HG02943 (cell line): ENCODE measurements around the gene DUSP9.
"Not testable (repeated sequence)": the region's sequence is repeated elsewhere in the genome, so short reads cannot be mapped to it uniquely, and the experiment has no call there.

Source experiments
- ATAC-seq: cut with Tn5 transposase; IDR thresholded peaks from one replicate; pipeline ENCODE4 v1.9.1; 2021; ENCODE audit warnings: mild to moderate bottlenecking, low read depth, moderate library complexity; ENCODE audit not compliant: unreplicated experiment

DUSP9 gene

DNA sequence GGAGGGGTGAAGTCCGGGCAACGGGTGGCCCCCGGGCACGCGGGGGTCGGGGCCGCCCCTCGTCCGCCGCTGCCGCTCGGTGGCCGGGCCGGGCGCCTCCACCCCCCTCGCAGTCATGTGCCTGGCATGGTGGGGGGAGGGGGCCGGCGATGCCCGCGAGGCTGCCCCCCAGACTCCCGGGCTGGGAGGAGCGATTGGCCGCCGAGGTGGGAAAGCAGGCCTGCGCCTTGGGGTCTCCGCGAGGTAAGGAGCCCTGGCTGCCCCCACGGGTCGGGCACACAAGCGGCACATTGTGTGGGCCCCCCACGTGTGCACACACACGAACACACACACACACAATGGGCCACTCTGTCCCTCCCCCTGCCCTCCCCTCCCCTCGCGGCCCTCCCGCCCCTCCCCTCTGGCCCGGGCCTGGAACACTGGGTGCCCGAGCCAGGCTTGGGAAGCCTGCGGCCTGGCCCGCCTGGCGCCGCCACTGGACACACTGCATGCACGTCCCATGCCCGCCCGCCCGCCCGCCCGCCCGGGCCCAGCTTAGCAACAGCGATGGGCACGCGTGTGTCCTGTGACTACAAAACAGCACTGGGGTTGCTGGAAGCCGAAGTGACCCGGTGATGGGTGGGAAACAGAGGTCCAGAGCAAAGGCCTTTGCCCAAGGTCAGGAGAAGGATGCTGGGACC is 42.0 kb downstream of the DUSP9 start:
- no peak for ATAC-seq

- ATAC-seq = no peak
Observed at GRCh38 chrX:153689654-153690465, 42.9 kb downstream of the DUSP9 start.

- no peak for ATAC-seq
Observed at GRCh38 chrX:153690466-153690865, 43.5 kb downstream of the DUSP9 start.

DNA sequence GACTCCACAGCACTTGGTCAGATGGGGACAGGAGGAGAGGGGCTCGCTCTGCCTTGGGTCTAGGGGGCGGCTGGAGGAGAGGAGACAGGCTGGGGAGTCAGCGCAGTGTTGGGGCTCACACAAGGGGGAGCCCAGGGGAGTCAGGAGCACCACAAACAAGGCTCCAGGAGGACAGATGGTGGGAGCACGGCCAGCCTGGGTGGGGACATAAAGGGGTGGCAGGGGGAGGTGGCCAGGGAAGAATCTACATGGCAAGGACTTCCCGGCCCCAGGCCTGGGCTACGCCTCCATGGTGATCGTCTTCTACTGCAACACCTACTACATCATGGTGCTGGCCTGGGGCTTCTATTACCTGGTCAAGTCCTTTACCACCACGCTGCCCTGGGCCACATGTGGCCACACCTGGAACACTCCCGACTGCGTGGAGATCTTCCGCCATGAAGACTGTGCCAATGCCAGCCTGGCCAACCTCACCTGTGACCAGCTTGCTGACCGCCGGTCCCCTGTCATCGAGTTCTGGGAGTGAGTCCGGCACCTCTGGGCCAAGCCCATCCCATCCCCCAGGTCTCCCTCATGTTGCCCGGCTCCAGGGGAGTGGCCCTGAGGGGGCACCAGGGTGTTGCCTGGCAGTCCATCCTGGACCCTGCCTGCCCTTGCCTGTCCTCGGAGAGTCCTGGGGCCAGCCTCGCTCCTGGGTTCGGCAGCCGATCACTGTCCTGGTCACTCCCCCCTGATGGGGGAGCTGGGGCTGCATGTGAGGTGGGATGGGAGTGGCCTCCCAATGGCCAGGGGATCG is 44.2 kb downstream of the DUSP9 start:
- ATAC-seq = not testable (repeated sequence)

DNA sequence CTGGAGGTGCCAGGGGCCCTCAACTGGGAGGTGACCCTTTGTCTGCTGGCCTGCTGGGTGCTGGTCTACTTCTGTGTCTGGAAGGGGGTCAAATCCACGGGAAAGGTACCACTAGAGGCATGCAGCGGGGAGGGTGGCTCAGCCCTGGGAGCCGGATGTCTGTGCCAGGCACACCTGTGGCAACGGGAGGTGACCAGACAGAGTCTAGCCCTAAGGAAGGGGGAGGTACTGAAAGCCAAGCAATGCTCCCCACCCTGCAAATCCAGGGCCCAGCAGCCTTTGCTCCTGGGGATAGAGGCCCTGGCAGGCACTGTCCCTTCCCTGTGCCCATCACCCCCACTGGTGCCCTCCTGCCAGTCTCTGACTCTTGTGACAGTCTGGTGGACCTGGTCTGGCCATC is 45.0 kb downstream of the DUSP9 start:
- ATAC-seq = no peak

GRCh38 chrX:153692611-153693156 is 45.7 kb downstream of the DUSP9 start:
- no peak for ATAC-seq

DNA sequence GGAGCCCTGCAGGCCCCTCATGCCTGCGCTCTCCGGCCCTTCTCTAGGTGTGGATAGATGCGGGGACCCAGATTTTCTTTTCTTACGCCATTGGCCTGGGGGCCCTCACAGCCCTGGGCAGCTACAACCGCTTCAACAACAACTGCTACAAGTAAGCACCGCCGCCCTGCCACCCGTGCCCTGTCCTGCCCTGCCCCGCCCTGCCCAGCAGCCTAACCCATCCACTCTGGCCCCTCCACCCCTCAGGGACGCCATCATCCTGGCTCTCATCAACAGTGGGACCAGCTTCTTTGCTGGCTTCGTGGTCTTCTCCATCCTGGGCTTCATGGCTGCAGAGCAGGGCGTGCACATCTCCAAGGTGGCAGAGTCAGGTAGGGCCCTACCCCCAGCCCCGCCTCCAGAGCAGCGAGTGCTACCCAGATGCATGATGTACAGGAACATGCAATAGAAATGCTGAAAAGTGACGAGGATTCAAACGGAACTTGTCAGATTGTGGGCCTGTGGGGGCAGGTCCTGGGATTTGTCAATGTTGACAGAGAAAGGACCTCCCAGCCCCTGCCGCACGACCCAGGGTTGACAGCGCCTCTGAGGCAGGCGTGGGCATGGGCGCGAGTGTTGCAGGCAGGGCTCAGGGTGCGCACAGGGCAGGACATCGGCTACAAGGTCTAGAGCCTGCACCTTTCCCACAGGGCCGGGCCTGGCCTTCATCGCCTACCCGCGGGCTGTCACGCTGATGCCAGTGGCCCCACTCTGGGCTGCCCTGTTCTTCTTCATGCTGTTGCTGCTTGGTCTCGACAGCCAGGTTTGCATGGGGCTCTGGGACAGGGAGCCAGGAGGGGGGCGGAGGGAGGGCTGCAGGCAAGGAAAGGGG is 46.4 kb downstream of the DUSP9 start:
- no peak for ATAC-seq

GRCh38 chrX:153694256-153694655 is 47.3 kb downstream of the DUSP9 start:
- not testable (repeated sequence) for ATAC-seq

- ATAC-seq = no peak
Observed at GRCh38 chrX:153694687-153695270, 47.8 kb downstream of the DUSP9 start.

GRCh38 chrX:153696100-153696499 is 49.1 kb downstream of the DUSP9 start:
- no peak for ATAC-seq

GRCh38 chrX:153696538-153696937 is 49.5 kb downstream of the DUSP9 start:
- not testable (repeated sequence) for ATAC-seq

- ATAC-seq = not testable (repeated sequence)
Observed at GRCh38 chrX:153696986-153697722, 50.2 kb downstream of the DUSP9 start.

DNA sequence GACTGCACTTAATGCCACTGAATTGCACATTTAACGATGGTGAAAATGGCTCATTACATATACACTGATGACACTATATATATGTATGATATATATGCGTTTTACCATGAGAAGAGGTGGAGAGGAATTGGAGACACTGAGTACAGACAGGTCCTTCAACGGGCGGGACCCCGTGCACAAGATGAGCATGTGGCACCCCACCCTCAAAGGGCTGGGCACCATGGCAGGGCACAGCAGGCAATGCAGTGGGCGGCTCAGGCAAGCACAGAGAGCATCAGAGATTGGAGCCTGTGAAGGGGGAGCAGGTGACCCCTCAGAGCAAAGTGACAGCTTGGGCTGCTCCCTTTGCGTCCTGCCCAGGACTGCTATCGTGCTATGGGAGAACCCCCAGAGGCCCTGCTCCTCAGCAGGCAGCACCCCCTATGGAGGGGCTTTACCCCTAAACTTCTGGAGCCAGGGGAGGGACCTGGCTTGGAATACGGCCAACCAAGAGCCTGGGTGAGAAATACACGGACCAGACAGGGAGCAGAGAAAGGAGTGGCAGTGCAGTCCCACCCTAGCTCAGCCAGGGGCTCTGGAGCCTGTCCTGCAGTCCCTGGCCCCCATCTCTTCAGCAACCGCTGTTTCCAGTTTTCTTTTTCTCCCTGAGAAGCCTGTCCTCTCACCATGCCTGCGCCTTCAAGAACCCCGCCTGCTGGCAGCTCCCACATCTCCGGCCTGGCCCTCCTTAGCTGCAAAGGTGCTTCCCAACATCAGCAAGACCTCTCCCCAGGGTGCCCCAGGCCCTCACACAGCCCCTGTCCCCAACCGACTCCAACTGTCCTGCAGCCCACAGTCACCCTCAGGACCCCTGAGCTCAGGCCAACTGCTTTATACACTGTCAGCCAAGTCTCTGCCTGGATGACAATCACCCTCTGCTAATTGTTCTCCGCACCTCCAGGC is 51.2 kb downstream of the DUSP9 start:
- no peak for ATAC-seq

DNA sequence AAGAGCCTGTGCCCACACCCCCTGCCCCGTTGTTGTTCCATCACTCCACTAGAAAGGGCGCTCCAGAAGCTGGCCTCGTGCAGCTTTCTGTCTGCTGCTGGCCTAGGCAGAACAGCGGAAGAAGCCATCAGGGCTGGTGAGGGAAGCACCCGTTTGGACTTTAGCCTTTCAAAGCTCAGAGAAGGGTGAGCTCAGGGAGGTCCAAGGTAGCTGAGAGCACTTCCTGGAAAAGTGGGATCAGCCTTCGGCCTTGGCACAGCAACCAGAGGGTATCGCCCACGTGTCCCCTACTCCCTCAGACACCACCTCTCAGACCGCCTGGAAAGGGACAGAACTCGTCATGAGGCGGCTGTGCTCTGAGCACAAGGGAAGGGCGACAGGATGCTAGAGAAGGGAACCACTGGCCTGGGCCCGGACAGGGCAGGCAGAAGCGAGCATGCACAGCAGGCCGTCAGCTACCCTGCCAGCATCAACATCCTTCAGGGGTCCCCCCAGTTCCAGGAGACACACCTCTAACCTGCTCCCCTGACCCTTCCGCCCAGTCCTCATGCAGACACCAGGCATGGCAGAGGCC is 52.3 kb downstream of the DUSP9 start:
- not testable (repeated sequence) for ATAC-seq

DNA sequence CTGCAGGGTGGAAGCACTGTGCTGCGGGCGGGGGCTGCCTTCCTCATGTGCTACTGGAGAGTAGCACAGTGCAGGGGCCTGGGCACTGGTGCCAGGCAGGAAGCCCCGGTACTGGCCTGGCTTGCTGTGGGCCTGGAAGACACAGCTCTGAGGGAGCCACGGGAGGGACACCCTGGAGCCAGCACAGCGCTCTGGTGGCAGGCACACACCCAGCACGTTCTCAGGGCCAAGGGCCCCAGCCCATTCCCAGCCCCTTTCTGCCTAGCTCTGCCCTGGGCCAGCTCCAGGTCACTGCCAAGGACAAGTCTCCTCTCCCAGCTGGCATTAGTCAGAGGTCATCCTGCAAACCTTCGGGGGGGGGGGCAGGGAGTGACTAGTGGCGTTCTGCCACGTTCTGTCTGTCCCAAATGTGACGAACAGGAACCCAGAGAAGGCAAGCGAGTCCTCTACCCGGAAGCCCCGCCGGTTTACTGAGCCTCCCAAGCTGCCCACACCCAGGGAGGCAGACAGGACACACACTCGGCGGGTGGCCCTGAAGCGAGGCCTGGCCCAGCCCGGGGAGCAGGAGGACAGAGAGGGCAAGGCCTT is 52.9 kb downstream of the DUSP9 start:
- not testable (repeated sequence) for ATAC-seq

- ATAC-seq = no peak
Observed at GRCh38 chrX:153700376-153700945, 53.5 kb downstream of the DUSP9 start.
